ENCODE data around the gene JARID2.

The JARID2 gene

DNA sequence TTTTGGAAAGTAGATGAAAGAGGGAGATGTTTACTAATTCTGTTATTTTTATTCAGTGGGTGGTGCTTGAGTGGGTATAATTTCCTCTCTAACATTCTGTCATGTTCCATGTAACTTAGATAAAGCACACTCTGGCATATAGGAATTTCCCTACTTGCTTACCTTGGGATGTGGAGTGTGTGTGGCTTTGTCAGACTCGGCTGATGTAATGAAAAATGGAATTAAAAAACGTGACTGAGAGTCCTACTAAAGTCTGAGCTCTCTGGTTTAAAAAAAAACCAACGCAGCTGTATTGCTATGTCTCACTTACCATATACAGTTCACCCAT lies 98.3 kb downstream of the JARID2 start:
- no peaks in the 10 kb centered on the region for H3F3A ChIP-seq (ENCODE audit: insufficient read depth, low read length)
- H2AFZ ChIP-seq (ENCODE audit: low read length), result no peak overlapping the region
- peaks cover 89% of the 10 kb centered on the region for H3K79me2 ChIP-seq (ENCODE audit: low read length)
- no peak overlapping the region for H3K4me3 ChIP-seq (ENCODE audit: low read length)
- H3K9me3 ChIP-seq (replicated peaks; ENCODE audit: insufficient read depth, low read length), result no peaks in the 10 kb centered on the region
- no peak overlapping the region for H3K27ac ChIP-seq (ENCODE audit: low read length)
- H3K9ac ChIP-seq (ENCODE audit: low read length), result no peak overlapping the region
- no peaks in the 10 kb centered on the region for H3K9me2 ChIP-seq (replicated peaks; ENCODE audit: insufficient read depth, low read length)
- H3K27me3 ChIP-seq (replicated peaks; ENCODE audit: insufficient read depth, low read length), result no peaks in the 10 kb centered on the region
- peaks cover 9% of the 10 kb centered on the region for H4K20me1 ChIP-seq (ENCODE audit: insufficient read depth, low read length)
- no peak overlapping the region for H3K4me2 ChIP-seq (ENCODE audit: low read depth, low read length)
- no peak for TF ChIP-seq EZH2phosphoT487 (IDR thresholded peaks at IDR 0.05; ENCODE audit: low read length)
- TF ChIP-seq EZH2 (optimal IDR thresholded peaks at IDR 0.05; ENCODE audit: low read depth, low read length), result no peak
- TF ChIP-seq, protein P1, sequence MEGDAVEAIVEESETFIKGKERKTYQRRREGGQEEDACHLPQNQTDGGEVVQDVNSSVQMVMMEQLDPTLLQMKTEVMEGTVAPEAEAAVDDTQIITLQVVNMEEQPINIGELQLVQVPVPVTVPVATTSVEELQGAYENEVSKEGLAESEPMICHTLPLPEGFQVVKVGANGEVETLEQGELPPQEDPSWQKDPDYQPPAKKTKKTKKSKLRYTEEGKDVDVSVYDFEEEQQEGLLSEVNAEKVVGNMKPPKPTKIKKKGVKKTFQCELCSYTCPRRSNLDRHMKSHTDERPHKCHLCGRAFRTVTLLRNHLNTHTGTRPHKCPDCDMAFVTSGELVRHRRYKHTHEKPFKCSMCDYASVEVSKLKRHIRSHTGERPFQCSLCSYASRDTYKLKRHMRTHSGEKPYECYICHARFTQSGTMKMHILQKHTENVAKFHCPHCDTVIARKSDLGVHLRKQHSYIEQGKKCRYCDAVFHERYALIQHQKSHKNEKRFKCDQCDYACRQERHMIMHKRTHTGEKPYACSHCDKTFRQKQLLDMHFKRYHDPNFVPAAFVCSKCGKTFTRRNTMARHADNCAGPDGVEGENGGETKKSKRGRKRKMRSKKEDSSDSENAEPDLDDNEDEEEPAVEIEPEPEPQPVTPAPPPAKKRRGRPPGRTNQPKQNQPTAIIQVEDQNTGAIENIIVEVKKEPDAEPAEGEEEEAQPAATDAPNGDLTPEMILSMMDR (IDR thresholded peaks at IDR 0.05; ENCODE audit: low read length), result no peak
- H3K4me1 ChIP-seq (ENCODE audit: low read length), result peaks cover 16% of the 10 kb centered on the region
- DNase-seq, result no peak
- no peaks in the 10 kb centered on the region for H3K36me3 ChIP-seq (replicated peaks; ENCODE audit: insufficient read depth, low read length)

DNA sequence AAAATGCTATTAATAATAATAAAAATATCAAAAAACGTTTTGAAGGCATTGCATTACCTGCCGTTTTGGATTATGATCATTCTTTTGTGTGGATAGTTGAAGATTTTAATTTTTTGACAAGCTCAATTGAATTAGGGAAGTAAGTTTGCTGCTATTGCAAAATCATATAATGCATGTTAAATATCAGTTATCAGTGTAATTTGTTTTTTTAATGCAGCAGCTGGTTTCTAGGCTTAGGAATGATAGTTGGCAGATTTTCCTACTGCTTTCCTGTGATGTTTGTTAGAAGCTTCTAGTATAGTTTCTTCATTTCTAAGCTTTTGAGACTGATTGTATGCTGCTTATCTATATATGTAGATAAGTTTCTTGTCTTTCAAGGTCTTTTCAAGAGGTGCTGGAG lies 99.0 kb downstream of the JARID2 start:
- no peak overlapping the region for H3K4me3 ChIP-seq (ENCODE audit: low read length)
- no peaks in the 10 kb centered on the region for H3F3A ChIP-seq (ENCODE audit: insufficient read depth, low read length)
- peaks cover 16% of the 10 kb centered on the region for H3K4me1 ChIP-seq (ENCODE audit: low read length)
- H3K4me2 ChIP-seq (ENCODE audit: low read depth, low read length), result no peak overlapping the region
- no peaks in the 10 kb centered on the region for H3K36me3 ChIP-seq (replicated peaks; ENCODE audit: insufficient read depth, low read length)
- H2AFZ ChIP-seq (ENCODE audit: low read length), result no peak overlapping the region
- DNase-seq, result no peak
- H3K9me3 ChIP-seq (replicated peaks; ENCODE audit: insufficient read depth, low read length), result no peaks in the 10 kb centered on the region
- H4K20me1 ChIP-seq (ENCODE audit: insufficient read depth, low read length), result peaks cover 9% of the 10 kb centered on the region
- TF ChIP-seq EZH2 (optimal IDR thresholded peaks at IDR 0.05; ENCODE audit: low read depth, low read length) (no peak), EZH2phosphoT487 (IDR thresholded peaks at IDR 0.05; ENCODE audit: low read length) (no peak)
- TF ChIP-seq, protein P1 (IDR thresholded peaks at IDR 0.05; ENCODE audit: low read length), result no peak
- no peak overlapping the region for H3K27ac ChIP-seq (ENCODE audit: low read length)
- H3K9ac ChIP-seq (ENCODE audit: low read length), result no peak overlapping the region
- peaks cover 94% of the 10 kb centered on the region for H3K79me2 ChIP-seq (ENCODE audit: low read length)
- no peaks in the 10 kb centered on the region for H3K9me2 ChIP-seq (replicated peaks; ENCODE audit: insufficient read depth, low read length)
- H3K27me3 ChIP-seq (replicated peaks; ENCODE audit: insufficient read depth, low read length), result no peaks in the 10 kb centered on the region

DNA sequence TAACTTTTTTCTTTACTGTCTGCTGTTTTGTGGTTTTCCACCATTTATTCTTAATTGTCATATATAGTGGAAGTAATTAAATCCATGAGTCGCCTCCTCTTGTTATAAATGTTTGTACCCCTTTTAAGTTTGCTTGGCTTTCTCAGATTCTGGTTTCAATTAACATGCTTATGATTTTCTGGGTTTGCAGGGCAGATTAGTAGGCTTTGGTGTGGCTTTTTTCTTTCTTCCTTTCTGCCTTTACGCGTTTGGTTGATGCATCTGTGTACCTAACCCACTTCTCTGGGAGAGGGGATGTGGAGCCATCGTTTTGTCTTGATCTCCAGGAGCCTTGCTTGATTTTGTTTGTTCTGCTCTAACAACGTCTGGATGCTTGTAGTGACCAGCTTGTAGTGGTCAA lies 100.4 kb downstream of the JARID2 start:
- H3K4me3 ChIP-seq (ENCODE audit: low read length), result no peak overlapping the region
- no peak overlapping the region for H3K4me2 ChIP-seq (ENCODE audit: low read depth, low read length)
- no peak overlapping the region for H3K9ac ChIP-seq (ENCODE audit: low read length)
- TF ChIP-seq EZH2phosphoT487 (IDR thresholded peaks at IDR 0.05; ENCODE audit: low read length) (no peak), EZH2 (optimal IDR thresholded peaks at IDR 0.05; ENCODE audit: low read depth, low read length) (no peak)
- TF ChIP-seq, protein P1 (IDR thresholded peaks at IDR 0.05; ENCODE audit: low read length), result no peak
- no peak overlapping the region for H3K27ac ChIP-seq (ENCODE audit: low read length)
- H2AFZ ChIP-seq (ENCODE audit: low read length), result no peak overlapping the region
- H3K79me2 ChIP-seq (ENCODE audit: low read length), result peaks cover 94% of the 10 kb centered on the region
- peaks cover under 1% of the 10 kb centered on the region; the same call in 1 of the 2 replicates for H3K4me1 ChIP-seq (ENCODE audit: low read length)
- DNase-seq, result no peak
- no peaks in the 10 kb centered on the region for H3K9me3 ChIP-seq (replicated peaks; ENCODE audit: insufficient read depth, low read length)
- no peaks in the 10 kb centered on the region for H3K27me3 ChIP-seq (replicated peaks; ENCODE audit: insufficient read depth, low read length)
- H3F3A ChIP-seq (ENCODE audit: insufficient read depth, low read length), result no peaks in the 10 kb centered on the region
- no peaks in the 10 kb centered on the region for H3K36me3 ChIP-seq (replicated peaks; ENCODE audit: insufficient read depth, low read length)
- no peaks in the 10 kb centered on the region for H3K9me2 ChIP-seq (replicated peaks; ENCODE audit: insufficient read depth, low read length)
- H4K20me1 ChIP-seq (ENCODE audit: insufficient read depth, low read length), result no peaks in the 10 kb centered on the region; the same call in 1 of the 2 replicates
